Endodermal cell (in vitro differentiated cells): ENCODE measurements around the gene TPPP. TPM values are rescaled to one million over a fixed set of nuclear protein-coding genes. Genes with fewer than 3 reads are reported as not detected.

Experiments
- DNase-seq: peaks from one replicate; pipeline ENCODE4 v3.0.0-alpha.2; 2017
- H3K27ac ChIP-seq: 2 replicates; pipeline ENCODE4 v1.5.1; 2013; ENCODE audit warnings: mild to moderate bottlenecking, low read depth, low read length, moderate library complexity
- H3K27me3 ChIP-seq: 2 replicates; pipeline ENCODE4 v1.6.1; 2013; ENCODE audit warnings: mild to moderate bottlenecking, low read length, moderate library complexity; ENCODE audit not compliant: insufficient read depth, control insufficient read depth, poor library complexity, severe bottlenecking
- H3K36me3 ChIP-seq: 2 replicates; pipeline ENCODE4 v1.7.0; 2013; ENCODE audit warnings: mild to moderate bottlenecking, low read length, moderate library complexity; ENCODE audit not compliant: control insufficient read depth, insufficient read depth
- H3K4me1 ChIP-seq: one replicate; pipeline ENCODE4 v1.7.0; 2013; ENCODE audit warnings: low read length; ENCODE audit not compliant: control insufficient read depth, insufficient read depth
- H3K4me3 ChIP-seq: 2 replicates; pipeline ENCODE4 v1.5.1; 2013; ENCODE audit warnings: mild to moderate bottlenecking, low read length, moderate library complexity
- H3K9ac ChIP-seq: 2 replicates; pipeline ENCODE4 v1.6.1; 2013; ENCODE audit warnings: mild to moderate bottlenecking, low read length, moderate library complexity; ENCODE audit not compliant: poor library complexity, severe bottlenecking; ENCODE audit errors: extremely low read depth
- H3K9me3 ChIP-seq: 2 replicates; pipeline ENCODE4 v1.6.1; 2013; ENCODE audit warnings: mild to moderate bottlenecking, low read length, moderate library complexity; ENCODE audit not compliant: control insufficient read depth
- H3K27ac Mint-ChIP-seq: 2 replicates; pipeline ENCODE4 v1.8.0; 2020; ENCODE audit warnings: mixed read lengths
- H3K27me3 Mint-ChIP-seq: 2 replicates; pipeline ENCODE4 v1.8.0; 2021; ENCODE audit warnings: mild to moderate bottlenecking, mixed read lengths; ENCODE audit not compliant: insufficient read depth
- H3K36me3 Mint-ChIP-seq: 2 replicates; pipeline ENCODE4 v1.8.0; 2020; ENCODE audit warnings: low read depth, mixed read lengths
- H3K4me1 Mint-ChIP-seq: 2 replicates; pipeline ENCODE4 v1.8.0; 2020; ENCODE audit warnings: mixed read lengths
- H3K4me3 Mint-ChIP-seq: 2 replicates; pipeline ENCODE4 v1.8.0; 2020; ENCODE audit warnings: mild to moderate bottlenecking, moderate library complexity, mixed read lengths
- H3K9me3 Mint-ChIP-seq: 2 replicates; pipeline ENCODE4 v1.8.0; 2020; ENCODE audit warnings: mild to moderate bottlenecking, mixed read lengths
- CTCF ChIP-seq: fragments of 200-600 bp; sonication (generic); conservative IDR thresholded peaks from 2 replicates; pipeline ENCODE4 v1.5.0; 2021; ENCODE audit warnings: antibody characterized with exemption, mild to moderate bottlenecking
- WGBS, 2 experiments: methylation state at CpG; one replicate each; pipeline versions ENCODE4 v1.1.5 to v1.1.7; 2013; ENCODE audit warnings: missing lambda C conversion rate in 2 of 2, mixed read lengths in 1 of 2; ENCODE audit not compliant: insufficient coverage in 1 of 2, insufficient read length in 1 of 2; 5-methylcytosine and 5-hydroxymethylcytosine counted together
- total RNA-seq, 2 donors: library from RNA; stranded (reverse); fragmentation: NEBNext Ultra II Directional in 1 of 2; extraction: Animal tissue kit (Norgen Biotek cat#: 25700) in 1 of 2; gene quantifications; 2 replicates in 1 of 2; 3 replicates in 1 of 2; pipeline ENCODE4 v1.2.1, GENCODE V29; 2021

The TPPP gene
- total RNA-seq, 2 donors from 2014 or later: 0.22 to 0.70 TPM

GRCh38 chr5:673161-673830 is 19.9 kb downstream of the TPPP start:
- Mint-ChIP-seq H3K9me3 (no peaks in the 10 kb centered on the region), H3K4me3 (no peak overlapping the region), H3K36me3 (no peaks in the 10 kb centered on the region), H3K4me1 (peaks cover 6% of the 10 kb centered on the region), H3K27me3 (peaks cover 32% of the 10 kb centered on the region), H3K27ac (peak overlapping the region; percentile 84)
- H3K4me1 ChIP-seq: peaks cover 13% of the 10 kb centered on the region
- H3K36me3 ChIP-seq: no peaks in the 10 kb centered on the region
- no peak for TF ChIP-seq CTCF
- peak overlapping the region; percentile 75 for H3K27ac ChIP-seq
- H3K4me3 ChIP-seq: no peak overlapping the region
- peak overlapping the region; percentile 61 for H3K9ac ChIP-seq
- H3K9me3 ChIP-seq: no peaks in the 10 kb centered on the region
- 65 to 83% methylated on average over 9 to 19 of the region's 19 CpGs for WGBS, 2 experiments
- H3K27me3 ChIP-seq: peaks cover 28% of the 10 kb centered on the region
- DNase-seq: no peak

- H3K4me1 ChIP-seq: peaks cover 13% of the 10 kb centered on the region
- TF ChIP-seq CTCF: no peak
- no peaks in the 10 kb centered on the region for H3K9me3 Mint-ChIP-seq
- H3K27ac ChIP-seq: peak overlapping the region; percentile 88
- no peak overlapping the region for H3K4me3 Mint-ChIP-seq
- peaks cover 2% of the 10 kb centered on the region for H3K36me3 Mint-ChIP-seq
- H3K36me3 ChIP-seq: no peaks in the 10 kb centered on the region
- peak overlapping the region; percentile 61 for H3K9ac ChIP-seq
- 19 to 50% methylated on average over 9 to 27 of the region's 27 CpGs for WGBS, 2 experiments
- H3K4me3 ChIP-seq: no peak overlapping the region
- peaks cover 31% of the 10 kb centered on the region for H3K27me3 Mint-ChIP-seq
- H3K27me3 ChIP-seq: peaks cover 28% of the 10 kb centered on the region
- H3K4me1 Mint-ChIP-seq: peaks cover 6% of the 10 kb centered on the region
- peak; percentile 84 for DNase-seq
- peak overlapping the region; percentile 84 for H3K27ac Mint-ChIP-seq
- no peaks in the 10 kb centered on the region for H3K9me3 ChIP-seq
Observed at GRCh38 chr5:672329-673160, 20.6 kb downstream of the TPPP start.

GRCh38 chr5:671459-672328 is 21.5 kb downstream of the TPPP start:
- H3K9ac ChIP-seq: peak overlapping the region; percentile 59
- peaks cover 13% of the 10 kb centered on the region for H3K4me1 ChIP-seq
- peaks cover 6% of the 10 kb centered on the region for H3K4me1 Mint-ChIP-seq
- H3K4me3 ChIP-seq: no peak overlapping the region
- peaks cover 21% of the 10 kb centered on the region for H3K27me3 ChIP-seq
- DNase-seq: peak; percentile 93
- H3K36me3 Mint-ChIP-seq: peaks cover 9% of the 10 kb centered on the region
- WGBS, 2 experiments: 49 to 50% methylated on average over 15 to 27 of the region's 27 CpGs
- no peaks in the 10 kb centered on the region for H3K9me3 ChIP-seq
- H3K4me3 Mint-ChIP-seq: no peak overlapping the region
- H3K27me3 Mint-ChIP-seq: peaks cover 23% of the 10 kb centered on the region
- peak; percentile 92 for TF ChIP-seq CTCF
- peak overlapping the region; percentile 88 for H3K27ac ChIP-seq
- no peaks in the 10 kb centered on the region for H3K9me3 Mint-ChIP-seq
- peaks cover 7% of the 10 kb centered on the region for H3K36me3 ChIP-seq
- no peak overlapping the region for H3K27ac Mint-ChIP-seq
